Peyer's patch (tissue), 4 donors: ENCODE measurements around the gene WDCP.

ENCODE experiments used
- CTCF ChIP-seq, 6 experiments: fragments of 450-650 bp in 4 of 6; fragments of 200-600 bp in 2 of 6; sonication (generic) in 1 of 6; IDR thresholded peaks; one replicate each; pipeline ENCODE4 v1.5.1; 2017 to 2019; ENCODE audit warnings: antibody characterized with exemption in 6 of 6, mild to moderate bottlenecking in 3 of 6, moderate library complexity in 1 of 6
- POLR2A ChIP-seq, 2 donors: fragments of 450-650 bp; IDR thresholded peaks; one replicate each; pipeline ENCODE4 v1.5.1; 2017; ENCODE audit warnings: antibody characterized with exemption in 2 of 2, mild to moderate bottlenecking in 2 of 2, moderate library complexity in 2 of 2

- TF ChIP-seq CTCF (IDR thresholded peaks at IDR 0.05): no peak
- TF ChIP-seq POLR2A (IDR thresholded peaks at IDR 0.05): no peak
Measured at GRCh38 chr2:24022324-24022974, 24.7 kb downstream of the WDCP start.
